ENCODE measurements around the gene ACTR10.

Gene ACTR10

GRCh38 chr14:58199726-58200479 is at the start of gene ACTR10:
Gene ACTR10 (plus strand): TSS chr14:58200149. CDS start chr14:58200218, 69 bp downstream.
- DNase-seq: peak; percentile 79 to 97

- DNase-seq: peak in 1 of 2 experiments; percentile 33
Measured at GRCh38 chr14:58150243-58150805, 49.6 kb upstream of the ACTR10 start.

- peak; percentile 63 to 70 for DNase-seq
Measured at GRCh38 chr14:58151133-58152013, 48.6 kb upstream of the ACTR10 start.

- DNase-seq: peak; percentile 87 to 97
Measured at GRCh38 chr14:58152014-58152857, 47.7 kb upstream of the ACTR10 start, which contains the start of gene ARMH4. Gene ARMH4 (minus strand): TSS chr14:58152213. CDS start chr14:58139358, 12,855 bp downstream.

- no peak for DNase-seq
Measured at GRCh38 chr14:58160561-58160960, 39.4 kb upstream of the ACTR10 start.

- peak; percentile 41 to 92 for DNase-seq
Measured at GRCh38 chr14:58166005-58166983, 33.7 kb upstream of the ACTR10 start.

GRCh38 chr14:58167057-58167456 is 32.9 kb upstream of the ACTR10 start:
- no peak for DNase-seq

- DNase-seq: no peak
Measured at GRCh38 chr14:58167891-58168290, 32.1 kb upstream of the ACTR10 start.

- DNase-seq: peak; percentile 28 to 80
Measured at GRCh38 chr14:58171090-58171489, 28.9 kb upstream of the ACTR10 start.

GRCh38 chr14:58177125-58177524 is 22.8 kb upstream of the ACTR10 start:
- no peak for DNase-seq

- no peak for DNase-seq
Measured at GRCh38 chr14:58189176-58189575, 10.8 kb upstream of the ACTR10 start.

- no peak for DNase-seq
Measured at GRCh38 chr14:58191763-58192601, 8.0 kb upstream of the ACTR10 start.

GRCh38 chr14:58193542-58193941 is 6.4 kb upstream of the ACTR10 start:
- DNase-seq: no peak

GRCh38 chr14:58196198-58196597 is 3.8 kb upstream of the ACTR10 start:
- no peak for DNase-seq

GRCh38 chr14:58198086-58198485 is 1.9 kb upstream of the ACTR10 start:
- no peak for DNase-seq

GRCh38 chr14:58200480-58200841 is 512 bp downstream of the ACTR10 start:
- no peak for DNase-seq

- peak in 1 of 2 experiments; percentile 8 for DNase-seq
Measured at GRCh38 chr14:58200846-58201245, 897 bp downstream of the ACTR10 start.

- no peak for DNase-seq
Measured at GRCh38 chr14:58213176-58213575, 13.2 kb downstream of the ACTR10 start.

GRCh38 chr14:58215191-58215914 is 15.4 kb downstream of the ACTR10 start:
- DNase-seq: no peak

- no peak for DNase-seq
Measured at GRCh38 chr14:58216544-58216943, 16.6 kb downstream of the ACTR10 start.

All from NCI-H526 (cell line).